Tibial artery (tissue), 4 donors: ENCODE data around the gene ZFP14.
A peak's percentile ranks its signal among the peaks of the same experiment; 100 is the strongest.

Experiments used
- DNase-seq, 2 donors: peaks; one replicate each; pipeline ENCODE4 v3.0.0-alpha.2; 2019
- H3K27ac ChIP-seq, 2 donors: fragments of 200-600 bp; sonication (generic) in 1 of 2; 1 replicate in 1 of 2; 2 replicates in 1 of 2; pipeline ENCODE4 v1.5.1; 2018 to 2019; ENCODE audit warnings: mild to moderate bottlenecking in 1 of 2
- H3K27me3 ChIP-seq, 2 donors: fragments of 200-600 bp; sonication (generic) in 1 of 2; one replicate each; pipeline versions ENCODE4 v1.5.1 to v1.6.0; 2016 to 2019
- H3K36me3 ChIP-seq, 3 donors: fragments of 200-600 bp; sonication (generic) in 2 of 3; one replicate each; pipeline ENCODE4 v1.5.1; 2016 to 2019; ENCODE audit warnings: mild to moderate bottlenecking in 2 of 3
- H3K4me1 ChIP-seq, 4 donors: fragments of 200-600 bp; sonication (generic) in 2 of 4; 1 replicate in 3 of 4; 2 replicates in 1 of 4; pipeline ENCODE4 v1.5.1; 2016 to 2019
- H3K4me3 ChIP-seq, 2 donors: fragments of 200-600 bp; sonication (generic) in 1 of 2; 1 replicate in 1 of 2; 2 replicates in 1 of 2; pipeline ENCODE4 v1.5.1; 2018 to 2019; ENCODE audit warnings: mild to moderate bottlenecking in 2 of 2
- H3K9me3 ChIP-seq, 3 donors: fragments of 200-600 bp; sonication (generic) in 1 of 3; one replicate each; pipeline ENCODE4 v1.5.1; 2016 to 2019
- CTCF ChIP-seq, 2 experiments: fragments of 200-600 bp in 1 of 2; fragments of 450-650 bp in 1 of 2; IDR thresholded peaks; one replicate each; pipeline ENCODE4 v1.5.1; 2017 to 2019; ENCODE audit warnings: antibody characterized with exemption in 2 of 2, mild to moderate bottlenecking in 1 of 2, moderate library complexity in 1 of 2
- intact Hi-C: fragments of 100-400 bp; cut with DNase I; formaldehyde crosslinking; loops from one replicate; pipeline ENCODE4 v1.15.0; 2023; ENCODE audit warnings: low total_unique reads

Gene ZFP14

GRCh38 chr19:36373638-36374156, 5.3 kb downstream of the ZFP14 start:
- intact Hi-C loops: no loop called here
- peaks cover 0 to 13% (median 10%) of the 10 kb centered on the region in 3 donors for H3K36me3 ChIP-seq
- no peak overlapping the region for H3K27ac ChIP-seq
- no peak for DNase-seq
- TF ChIP-seq CTCF (IDR thresholded peaks at IDR 0.05): no peak
- no peaks in the 10 kb centered on the region for H3K9me3 ChIP-seq
- no peaks in the 10 kb centered on the region for H3K27me3 ChIP-seq
- H3K4me3 ChIP-seq: no peak overlapping the region
- peaks cover 0 to 18% (median 11%) of the 10 kb centered on the region in 4 donors for H3K4me1 ChIP-seq

- H3K4me3 ChIP-seq: no peak overlapping the region
- peaks cover 0 to 3% (median 0%) of the 10 kb centered on the region in 4 donors for H3K4me1 ChIP-seq
- no peaks in the 10 kb centered on the region for H3K9me3 ChIP-seq
- no peak overlapping the region for H3K27ac ChIP-seq
- intact Hi-C loops: no loop called here
- DNase-seq: no peak
- peaks cover 15 to 31% (median 19%) of the 10 kb centered on the region in 3 donors for H3K36me3 ChIP-seq
- no peak for TF ChIP-seq CTCF (IDR thresholded peaks at IDR 0.05)
- H3K27me3 ChIP-seq: no peaks in the 10 kb centered on the region
Measured at GRCh38 chr19:36371886-36372285, 7.1 kb downstream of the ZFP14 start.

- no peaks in the 10 kb centered on the region for H3K27me3 ChIP-seq
- TF ChIP-seq CTCF (IDR thresholded peaks at IDR 0.05): no peak
- H3K36me3 ChIP-seq: peaks cover 64 to 88% (median 81%) of the 10 kb centered on the region in 3 donors
Measured at GRCh38 chr19:36363845-36364244, 15.2 kb downstream of the ZFP14 start.

GRCh38 chr19:36340786-36341372, 38.1 kb downstream of the ZFP14 start:
- peaks cover 66 to 86% (median 74%) of the 10 kb centered on the region in 3 donors for H3K36me3 ChIP-seq
- no peak for TF ChIP-seq CTCF (IDR thresholded peaks at IDR 0.05)

More at GRCh38 chr19:36363845-36364244, 15.2 kb downstream of the ZFP14 start:
- Histone ChIP-seq H3K4me1 (no peaks in the 10 kb centered on the region), H3K9me3 (no peaks in the 10 kb centered on the region), H3K27ac (no peak overlapping the region), H3K4me3 (no peak overlapping the region)
- DNase-seq: no peak
- intact Hi-C loops: no loop called here

GRCh38 chr19:36331353-36332228, 47.4 kb downstream of the ZFP14 start:
- no peaks in the 10 kb centered on the region for H3K27me3 ChIP-seq
- H3K4me1 ChIP-seq: peaks cover 0 to 14% (median 8%) of the 10 kb centered on the region in 4 donors
- peak; percentile 5 to 25 for TF ChIP-seq CTCF (IDR thresholded peaks at IDR 0.05)
- DNase-seq: peak; percentile 70 to 89
- intact Hi-C loops: no loop called here
- H3K36me3 ChIP-seq: peaks cover 26 to 40% (median 37%) of the 10 kb centered on the region in 3 donors
- H3K27ac ChIP-seq: peak overlapping the region; percentile 40 to 55
- H3K4me3 ChIP-seq: peak overlapping the region; percentile 79 to 90
- peaks cover 0 to 15% (median 0%) of the 10 kb centered on the region in 3 donors for H3K9me3 ChIP-seq

More at GRCh38 chr19:36340786-36341372, 38.1 kb downstream of the ZFP14 start:
- Histone ChIP-seq H3K4me3 (no peak overlapping the region), H3K27me3 (no peaks in the 10 kb centered on the region), H3K27ac (no peak overlapping the region), H3K9me3 (peaks cover 0 to 80% (median 25%) of the 10 kb centered on the region in 3 donors), H3K4me1 (no peaks in the 10 kb centered on the region)
- intact Hi-C loops: no loop called here
- DNase-seq: no peak
